HFFc6 (cell line): Measurements from ENCODE around the gene PANK2. TPM values are rescaled to one million over a fixed set of nuclear protein-coding genes. Genes with fewer than 3 reads are reported as not detected.

Source experiments
- DNase-seq: peaks from one replicate; pipeline ENCODE4 v3.0.0-alpha.2; 2018
- H3K27ac Mint-ChIP-seq: 2 replicates; pipeline ENCODE4 v1.8.0; 2020; ENCODE audit warnings: mild to moderate bottlenecking, mixed read lengths
- H3K27me3 Mint-ChIP-seq: 2 replicates; pipeline ENCODE4 v1.8.0; 2021; ENCODE audit warnings: mild to moderate bottlenecking, moderate library complexity, mixed read lengths; ENCODE audit not compliant: insufficient read depth
- H3K36me3 Mint-ChIP-seq: 2 replicates; pipeline ENCODE4 v1.8.0; 2021; ENCODE audit warnings: low read depth, mixed read lengths
- H3K4me1 Mint-ChIP-seq: 2 replicates; pipeline ENCODE4 v1.8.0; 2020; ENCODE audit warnings: low read depth, mixed read lengths
- H3K4me3 Mint-ChIP-seq: 2 replicates; pipeline ENCODE4 v1.8.0; 2020; ENCODE audit warnings: mild to moderate bottlenecking, moderate library complexity, mixed read lengths
- H3K9me3 Mint-ChIP-seq: 2 replicates; pipeline ENCODE4 v1.8.0; 2020; ENCODE audit warnings: mild to moderate bottlenecking, mixed read lengths
- total RNA-seq, 6 experiments: library from RNA; stranded (reverse); fragmentation: NEBNext Ultra II Directional; extraction: Animal tissue kit (Norgen Biotek cat#: 25700); gene quantifications; 2 replicates in 1 of 6; 3 replicates in 5 of 6; pipeline ENCODE4 v1.2.3, GENCODE V29; 2021
- TF ChIP-seq, protein P1 (sequence below): fragments of 200-600 bp; sonication (generic); IDR thresholded peaks from 2 replicates; pipeline ENCODE4 v1.5.0; 2021; ENCODE audit warnings: antibody characterized with exemption, mild to moderate bottlenecking

The PANK2 gene
- total RNA-seq, 6 experiments from 2014 or later = 34.5 to 40.7 (median 38.3) TPM

GRCh38 chr20:3898639-3899038 is 9.5 kb downstream of the PANK2 start:
- Mint-ChIP-seq H3K27ac (peak overlapping the region; percentile 68), H3K27me3 (peaks cover 4% of the 10 kb centered on the region; the same call in 1 of the 2 replicates), H3K36me3 (peaks cover 17% of the 10 kb centered on the region), H3K4me1 (peaks cover 64% of the 10 kb centered on the region), H3K4me3 (0 out of 2 replicates have a peak overlapping the region, but pooled peaks have one; percentile 32), H3K9me3 (no peaks in the 10 kb centered on the region)
- TF ChIP-seq, protein P1, sequence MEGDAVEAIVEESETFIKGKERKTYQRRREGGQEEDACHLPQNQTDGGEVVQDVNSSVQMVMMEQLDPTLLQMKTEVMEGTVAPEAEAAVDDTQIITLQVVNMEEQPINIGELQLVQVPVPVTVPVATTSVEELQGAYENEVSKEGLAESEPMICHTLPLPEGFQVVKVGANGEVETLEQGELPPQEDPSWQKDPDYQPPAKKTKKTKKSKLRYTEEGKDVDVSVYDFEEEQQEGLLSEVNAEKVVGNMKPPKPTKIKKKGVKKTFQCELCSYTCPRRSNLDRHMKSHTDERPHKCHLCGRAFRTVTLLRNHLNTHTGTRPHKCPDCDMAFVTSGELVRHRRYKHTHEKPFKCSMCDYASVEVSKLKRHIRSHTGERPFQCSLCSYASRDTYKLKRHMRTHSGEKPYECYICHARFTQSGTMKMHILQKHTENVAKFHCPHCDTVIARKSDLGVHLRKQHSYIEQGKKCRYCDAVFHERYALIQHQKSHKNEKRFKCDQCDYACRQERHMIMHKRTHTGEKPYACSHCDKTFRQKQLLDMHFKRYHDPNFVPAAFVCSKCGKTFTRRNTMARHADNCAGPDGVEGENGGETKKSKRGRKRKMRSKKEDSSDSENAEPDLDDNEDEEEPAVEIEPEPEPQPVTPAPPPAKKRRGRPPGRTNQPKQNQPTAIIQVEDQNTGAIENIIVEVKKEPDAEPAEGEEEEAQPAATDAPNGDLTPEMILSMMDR = no peak
- no peak for DNase-seq

GRCh38 chr20:3900187-3900604 is 11.0 kb downstream of the PANK2 start:
- Mint-ChIP-seq H3K27me3 (peaks cover 4% of the 10 kb centered on the region; the same call in 1 of the 2 replicates), H3K4me1 (peaks cover 68% of the 10 kb centered on the region), H3K9me3 (no peaks in the 10 kb centered on the region), H3K27ac (peak overlapping the region; percentile 77), H3K36me3 (peaks cover 16% of the 10 kb centered on the region), H3K4me3 (peak overlapping the region; percentile 57)
- TF ChIP-seq, protein P1 = no peak
- DNase-seq = no peak

DNA sequence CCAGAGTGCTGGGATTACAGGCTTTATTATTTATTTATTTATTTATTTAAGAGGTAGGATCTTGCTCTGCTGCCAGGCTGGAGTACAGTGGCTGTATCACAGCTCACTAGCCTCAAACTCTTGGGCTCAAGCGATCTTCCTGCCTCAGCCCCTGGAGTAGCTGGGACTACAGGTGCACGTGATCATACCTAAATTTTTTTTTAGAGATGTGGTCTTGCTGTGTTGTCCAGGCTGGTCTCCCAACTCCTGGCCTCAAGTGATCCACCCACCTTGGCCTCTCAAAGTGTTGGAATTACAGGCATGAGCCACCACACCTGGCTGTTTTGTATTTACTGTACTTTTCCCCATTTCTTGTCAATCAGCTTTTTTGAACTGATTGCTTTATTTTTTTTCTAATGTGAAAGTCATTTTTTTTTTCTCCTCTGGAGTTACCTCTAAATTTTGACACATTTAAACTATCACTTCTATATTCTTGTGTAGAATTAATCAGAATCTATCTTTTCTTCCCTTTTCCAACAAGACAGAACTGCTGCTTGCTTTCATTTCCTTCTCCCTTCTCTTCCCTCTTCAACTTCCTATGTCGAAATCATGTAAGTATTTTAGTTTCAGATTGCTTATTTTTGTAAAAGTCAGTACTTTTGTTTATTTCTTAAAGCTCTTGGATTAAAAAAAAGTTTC is 12.0 kb downstream of the PANK2 start:
- H3K9me3 Mint-ChIP-seq = no peaks in the 10 kb centered on the region
- peaks cover 16% of the 10 kb centered on the region for H3K36me3 Mint-ChIP-seq
- H3K4me1 Mint-ChIP-seq = peaks cover 62% of the 10 kb centered on the region
- TF ChIP-seq, protein P1 = no peak
- peaks cover 4% of the 10 kb centered on the region; the same call in 1 of the 2 replicates for H3K27me3 Mint-ChIP-seq
- H3K27ac Mint-ChIP-seq = peak overlapping the region; percentile 13
- DNase-seq = no peak
- H3K4me3 Mint-ChIP-seq = peak overlapping the region; percentile 0; the same call in 1 of the 2 replicates

DNA sequence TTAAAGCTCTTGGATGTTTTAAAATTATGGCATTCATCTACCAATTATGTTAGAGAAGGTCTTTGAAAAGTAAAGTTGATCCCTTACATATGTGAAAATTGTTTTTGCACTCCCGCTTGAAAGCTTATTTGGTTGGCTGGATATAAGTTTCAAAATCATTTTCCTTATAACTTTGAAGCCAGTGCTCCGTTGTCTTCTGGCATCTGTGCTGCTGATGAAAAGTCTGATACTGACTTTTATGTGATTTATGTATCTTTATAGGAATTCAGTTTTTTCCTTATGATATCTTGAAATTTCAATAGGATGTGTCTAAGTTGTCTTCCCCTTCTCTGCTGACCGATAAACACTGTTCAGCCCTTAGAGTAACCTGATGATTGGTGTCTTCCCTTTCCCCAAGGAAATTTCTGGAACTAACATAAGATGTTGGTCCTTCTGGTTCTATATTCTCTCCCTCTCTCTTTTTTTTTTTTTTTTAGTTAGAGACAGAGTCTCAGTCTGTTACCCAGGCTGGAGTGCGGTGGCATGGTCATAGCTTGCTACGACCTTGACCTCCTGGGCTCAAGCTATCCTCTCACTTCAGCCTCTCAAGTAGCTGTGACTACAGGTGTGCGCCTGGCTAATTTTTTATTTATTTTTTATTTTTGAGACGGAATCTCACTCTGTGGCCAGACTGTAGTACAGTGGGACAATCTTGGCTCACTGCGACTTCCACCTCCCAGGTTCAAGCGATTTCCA is 12.7 kb downstream of the PANK2 start:
- H3K27ac Mint-ChIP-seq = peak overlapping the region; percentile 41; the same call in 1 of the 2 replicates
- TF ChIP-seq, protein P1 = no peak
- no peak for DNase-seq
- peaks cover 9% of the 10 kb centered on the region for H3K36me3 Mint-ChIP-seq
- H3K27me3 Mint-ChIP-seq = peaks cover 2% of the 10 kb centered on the region; the same call in 1 of the 2 replicates
- H3K4me1 Mint-ChIP-seq = peaks cover 55% of the 10 kb centered on the region
- peak overlapping the region; percentile 0; the same call in 1 of the 2 replicates for H3K4me3 Mint-ChIP-seq
- no peaks in the 10 kb centered on the region for H3K9me3 Mint-ChIP-seq

GRCh38 chr20:3902446-3902845 is 13.3 kb downstream of the PANK2 start:
- H3K27me3 Mint-ChIP-seq = peaks cover 2% of the 10 kb centered on the region; the same call in 1 of the 2 replicates
- no peak for DNase-seq
- H3K4me1 Mint-ChIP-seq = peaks cover 51% of the 10 kb centered on the region
- peaks cover 5% of the 10 kb centered on the region for H3K36me3 Mint-ChIP-seq
- H3K4me3 Mint-ChIP-seq = no peak overlapping the region
- H3K9me3 Mint-ChIP-seq = no peaks in the 10 kb centered on the region
- TF ChIP-seq, protein P1 = no peak
- H3K27ac Mint-ChIP-seq = 0 out of 2 replicates have a peak overlapping the region, but pooled peaks have one; percentile 1
